ENCODE data around the gene SCN8A. TPM values are rescaled to one million over a fixed set of nuclear protein-coding genes. Genes with fewer than 3 reads are reported as not detected.

SCN8A gene
- polyA plus RNA-seq, 1 donor from 2014 or later = 0.85 TPM

- no peak overlapping the region for H3K27ac Mint-ChIP-seq
- no peak overlapping the region for H3K4me3 Mint-ChIP-seq
- peaks cover 8 to 11% (median 8%) of the 10 kb centered on the region in 3 donors for H3K4me1 Mint-ChIP-seq
- no peaks in the 10 kb centered on the region for H3K36me3 Mint-ChIP-seq
- H3K27me3 Mint-ChIP-seq = peaks cover 46% of the 10 kb centered on the region
- peaks cover 0 to 2% (median 0%) of the 10 kb centered on the region in 3 donors for H3K9me3 Mint-ChIP-seq
These were observed 245.2 kb downstream of the SCN8A start for GRCh38 chr12:51836041-51836826.

- Mint-ChIP-seq H3K36me3 (no peaks in the 10 kb centered on the region), H3K27ac (no peak overlapping the region), H3K9me3 (peaks cover 0 to 2% (median 0%) of the 10 kb centered on the region in 3 donors), H3K4me1 (peaks cover 8 to 11% (median 8%) of the 10 kb centered on the region in 3 donors), H3K27me3 (peaks cover 48% of the 10 kb centered on the region), H3K4me3 (peak overlapping the region in 1 of 4 donors; percentile 22)
These were observed 245.8 kb downstream of the SCN8A start for GRCh38 chr12:51836827-51837173.

- H3K27me3 Mint-ChIP-seq = peaks cover 50% of the 10 kb centered on the region
- H3K27ac Mint-ChIP-seq = no peak overlapping the region
- no peak overlapping the region for H3K4me3 Mint-ChIP-seq
- peaks cover 8 to 11% (median 8%) of the 10 kb centered on the region in 3 donors for H3K4me1 Mint-ChIP-seq
- peaks cover 0 to 2% (median 0%) of the 10 kb centered on the region in 3 donors for H3K9me3 Mint-ChIP-seq
- no peaks in the 10 kb centered on the region for H3K36me3 Mint-ChIP-seq
These were observed 246.3 kb downstream of the SCN8A start for GRCh38 chr12:51837286-51837685.

GRCh38 chr12:51838036-51838435, 247.0 kb downstream of the SCN8A start:
- H3K4me1 Mint-ChIP-seq = peaks cover 2 to 4% (median 3%) of the 10 kb centered on the region in 3 donors
- H3K9me3 Mint-ChIP-seq = peaks cover 0 to 2% (median 0%) of the 10 kb centered on the region in 3 donors
- no peak overlapping the region for H3K4me3 Mint-ChIP-seq
- peaks cover 49% of the 10 kb centered on the region for H3K27me3 Mint-ChIP-seq
- no peaks in the 10 kb centered on the region for H3K36me3 Mint-ChIP-seq
- H3K27ac Mint-ChIP-seq = no peak overlapping the region

GRCh38 chr12:51838762-51839161, 247.7 kb downstream of the SCN8A start:
- no peak overlapping the region for H3K4me3 Mint-ChIP-seq
- H3K36me3 Mint-ChIP-seq = no peaks in the 10 kb centered on the region
- H3K27ac Mint-ChIP-seq = no peak overlapping the region
- H3K27me3 Mint-ChIP-seq = peaks cover 44% of the 10 kb centered on the region
- H3K4me1 Mint-ChIP-seq = peaks cover 0 to 3% (median 0%) of the 10 kb centered on the region in 3 donors
- peaks cover 0 to under 1% (median 0%) of the 10 kb centered on the region in 3 donors for H3K9me3 Mint-ChIP-seq

GRCh38 chr12:51839310-51839947, 248.4 kb downstream of the SCN8A start:
- Mint-ChIP-seq H3K9me3 (no peaks in the 10 kb centered on the region), H3K4me3 (no peak overlapping the region), H3K27ac (no peak overlapping the region), H3K36me3 (peaks cover 2% of the 10 kb centered on the region), H3K27me3 (peaks cover 45% of the 10 kb centered on the region), H3K4me1 (peaks cover 0 to 3% (median 0%) of the 10 kb centered on the region in 3 donors)

GRCh38 chr12:51840966-51841365, 249.9 kb downstream of the SCN8A start:
- Mint-ChIP-seq H3K4me1 (peaks cover under 1 to 3% (median under 1%) of the 10 kb centered on the region in 3 donors), H3K4me3 (no peak overlapping the region), H3K27me3 (peaks cover 47% of the 10 kb centered on the region), H3K9me3 (no peaks in the 10 kb centered on the region), H3K36me3 (peaks cover 3% of the 10 kb centered on the region), H3K27ac (no peak overlapping the region)

- Mint-ChIP-seq H3K27me3 (peaks cover 55% of the 10 kb centered on the region), H3K4me3 (no peak overlapping the region), H3K4me1 (peaks cover 3 to 7% (median 5%) of the 10 kb centered on the region in 3 donors), H3K9me3 (peaks cover 0 to 3% (median 0%) of the 10 kb centered on the region in 3 donors), H3K27ac (no peak overlapping the region), H3K36me3 (peaks cover 3% of the 10 kb centered on the region)
These were observed 250.7 kb downstream of the SCN8A start for GRCh38 chr12:51841727-51842126.

GRCh38 chr12:51844854-51845253, 253.8 kb downstream of the SCN8A start:
- H3K27ac Mint-ChIP-seq = no peak overlapping the region
- H3K4me1 Mint-ChIP-seq = peaks cover 0 to 7% (median 5%) of the 10 kb centered on the region in 3 donors
- no peak overlapping the region for H3K4me3 Mint-ChIP-seq
- H3K9me3 Mint-ChIP-seq = peaks cover 0 to 3% (median 0%) of the 10 kb centered on the region in 3 donors
- peaks cover 3% of the 10 kb centered on the region for H3K36me3 Mint-ChIP-seq
- peaks cover 45% of the 10 kb centered on the region for H3K27me3 Mint-ChIP-seq

- peak overlapping the region in 1 of 4 donors; percentile 52 for H3K4me3 Mint-ChIP-seq
- peaks cover 0 to 3% (median 0%) of the 10 kb centered on the region in 3 donors for H3K9me3 Mint-ChIP-seq
- peaks cover 3% of the 10 kb centered on the region for H3K36me3 Mint-ChIP-seq
- H3K27me3 Mint-ChIP-seq = peaks cover 42% of the 10 kb centered on the region
- H3K4me1 Mint-ChIP-seq = peaks cover 0 to 7% (median 5%) of the 10 kb centered on the region in 3 donors
- H3K27ac Mint-ChIP-seq = no peak overlapping the region
These were observed 254.4 kb downstream of the SCN8A start for GRCh38 chr12:51845482-51845881.

GRCh38 chr12:51846271-51846691, 255.2 kb downstream of the SCN8A start:
- no peak overlapping the region for H3K27ac Mint-ChIP-seq
- peak overlapping the region; percentile 34 to 90 (median 80) for H3K4me3 Mint-ChIP-seq
- H3K4me1 Mint-ChIP-seq = peaks cover 2 to 10% (median 5%) of the 10 kb centered on the region in 3 donors
- peaks cover 46% of the 10 kb centered on the region for H3K27me3 Mint-ChIP-seq
- H3K9me3 Mint-ChIP-seq = peaks cover 0 to 3% (median 0%) of the 10 kb centered on the region in 3 donors
- H3K36me3 Mint-ChIP-seq = peaks cover 6% of the 10 kb centered on the region

- no peak overlapping the region for H3K27ac Mint-ChIP-seq
- peak overlapping the region; percentile 34 to 92 (median 84) for H3K4me3 Mint-ChIP-seq
- H3K4me1 Mint-ChIP-seq = peaks cover 4 to 12% (median 9%) of the 10 kb centered on the region in 3 donors
- peaks cover 44% of the 10 kb centered on the region for H3K27me3 Mint-ChIP-seq
- peaks cover 6% of the 10 kb centered on the region for H3K36me3 Mint-ChIP-seq
- H3K9me3 Mint-ChIP-seq = peaks cover 0 to 3% (median 0%) of the 10 kb centered on the region in 3 donors
These were observed 256.0 kb downstream of the SCN8A start for GRCh38 chr12:51846911-51847642.

- peaks cover 0 to 3% (median 0%) of the 10 kb centered on the region in 3 donors for H3K9me3 Mint-ChIP-seq
- H3K27me3 Mint-ChIP-seq = peaks cover 45% of the 10 kb centered on the region
- H3K36me3 Mint-ChIP-seq = peaks cover 6% of the 10 kb centered on the region
- peaks cover 4 to 12% (median 9%) of the 10 kb centered on the region in 3 donors for H3K4me1 Mint-ChIP-seq
- H3K4me3 Mint-ChIP-seq = peak overlapping the region in 3 of 4 donors; percentile 52 to 76 (median 60)
- H3K27ac Mint-ChIP-seq = no peak overlapping the region
These were observed 256.8 kb downstream of the SCN8A start for GRCh38 chr12:51847643-51848325.

- Mint-ChIP-seq H3K36me3 (peaks cover 6% of the 10 kb centered on the region), H3K27ac (no peak within 1 kb of the TSS), H3K4me1 (peaks cover 4 to 12% (median 9%) of the 10 kb centered on the region in 3 donors), H3K4me3 (peak within 1 kb of the TSS in 3 of 4 donors; percentile 52 to 84 (median 60)), H3K27me3 (peaks cover 46% of the 10 kb centered on the region), H3K9me3 (peaks cover 0 to 3% (median 0%) of the 10 kb centered on the region in 3 donors)
These were observed 257.3 kb downstream of the SCN8A start, which contains the start of gene FIGNL2 for GRCh38 chr12:51848326-51848727. TSS of gene FIGNL2 (minus strand) at chr12:51848718. CDS start at chr12:51822413, 26,305 bp downstream.
